CD4-positive, CD25-positive, alpha-beta regulatory T cell (primary cell): ENCODE data around the gene SORCS2. TPM values are rescaled to one million over a fixed set of nuclear protein-coding genes. Genes with fewer than 3 reads are reported as not detected.

Experiments used
- ATAC-seq, 2 donors: fragments of 150-1000 bp; cut with Tn5 transposase; one replicate each; pipeline ENCODE4 v1.10.0; 2021; ENCODE audit warnings: low read depth in 2 of 2, moderate number of reproducible peaks in 2 of 2, moderate library complexity in 1 of 2
- DNase-seq, 3 donors: peaks; one replicate each; pipeline versions ENCODE4 v3.0.0 to v3.0.0-alpha.2; 2012 to 2022; ENCODE audit warnings: mixed read lengths in 1 of 3
- H3K27ac ChIP-seq: one replicate; pipeline ENCODE4 v1.7.0; 2013; ENCODE audit warnings: mild to moderate bottlenecking, low read length; ENCODE audit not compliant: insufficient read depth, poor library complexity, severe bottlenecking
- H3K27me3 ChIP-seq: one replicate; pipeline ENCODE4 v1.7.0; 2013; ENCODE audit warnings: low read length; ENCODE audit not compliant: control insufficient read depth, insufficient read depth
- H3K36me3 ChIP-seq: one replicate; pipeline ENCODE4 v1.7.0; 2013; ENCODE audit warnings: mild to moderate bottlenecking, low read length, moderate library complexity; ENCODE audit not compliant: control insufficient read depth, insufficient read depth
- H3K4me1 ChIP-seq: 2 replicates; pipeline ENCODE4 v1.7.0; 2013; ENCODE audit warnings: mild to moderate bottlenecking, low read length; ENCODE audit not compliant: insufficient read depth, control insufficient read depth, poor library complexity, severe bottlenecking
- H3K4me3 ChIP-seq: one replicate; pipeline ENCODE4 v1.7.0; 2013; ENCODE audit warnings: low read depth, mild to moderate bottlenecking, low read length, moderate library complexity
- H3K9me3 ChIP-seq, 2 experiments: 1 replicate in 1 of 2; 2 replicates in 1 of 2; pipeline ENCODE4 v1.7.0; 2013; ENCODE audit warnings: low read length in 2 of 2, mild to moderate bottlenecking in 1 of 2, moderate library complexity in 1 of 2; ENCODE audit not compliant: control insufficient read depth in 2 of 2
- H3K27ac Mint-ChIP-seq, 3 donors: one replicate each; pipeline ENCODE4 v1.8.0; 2020 to 2022; ENCODE audit warnings: mild to moderate bottlenecking in 3 of 3, mixed read lengths in 3 of 3, moderate library complexity in 2 of 3
- H3K27me3 Mint-ChIP-seq: one replicate; pipeline ENCODE4 v1.8.0; 2022; ENCODE audit warnings: mild to moderate bottlenecking, mixed read lengths
- H3K36me3 Mint-ChIP-seq: one replicate; pipeline ENCODE4 v1.8.0; 2020; ENCODE audit warnings: mixed read lengths
- H3K4me1 Mint-ChIP-seq, 4 donors: one replicate each; pipeline ENCODE4 v1.8.0; 2020 to 2022; ENCODE audit warnings: mixed read lengths in 4 of 4, mild to moderate bottlenecking in 1 of 4
- H3K4me3 Mint-ChIP-seq, 4 donors: one replicate each; pipeline ENCODE4 v1.8.0; 2020 to 2022; ENCODE audit warnings: mild to moderate bottlenecking in 4 of 4, mixed read lengths in 4 of 4, moderate library complexity in 3 of 4
- H3K9me3 Mint-ChIP-seq, 7 donors: one replicate each; pipeline ENCODE4 v1.8.0; 2020 to 2022; ENCODE audit warnings: mixed read lengths in 7 of 7, mild to moderate bottlenecking in 3 of 7, moderate library complexity in 2 of 7
- polyA plus RNA-seq, 4 donors: library from polyadenylated mRNA; unstranded; fragments of 300-500 nt; fragmentation: Illumina TruSeq; gene quantifications; one replicate each; pipeline ENCODE4 v1.2.3, GENCODE V29; 2021
- total RNA-seq: library from RNA; stranded (reverse); gene quantifications from one replicate; pipeline ENCODE4 v1.2.3, GENCODE V29; 2022

SORCS2 gene
- total and polyA plus RNA-seq, 5 donors from 2014 or later, result not detected

- no peaks in the 10 kb centered on the region for H3K9me3 ChIP-seq
- Mint-ChIP-seq H3K9me3 (peaks cover 0 to 3% (median 0%) of the 10 kb centered on the region in 7 donors), H3K36me3 (no peaks in the 10 kb centered on the region), H3K27ac (no peak overlapping the region), H3K4me3 (no peak overlapping the region), H3K27me3 (no peaks in the 10 kb centered on the region), H3K4me1 (no peaks in the 10 kb centered on the region)
- ATAC-seq, result no peak
- no peak for DNase-seq
- H3K27me3 ChIP-seq, result peaks cover 2% of the 10 kb centered on the region
- H3K36me3 ChIP-seq, result no peaks in the 10 kb centered on the region
- H3K4me3 ChIP-seq, result no peak overlapping the region
- H3K4me1 ChIP-seq, result peaks cover under 1% of the 10 kb centered on the region
- no peak overlapping the region for H3K27ac ChIP-seq
Measured at GRCh38 chr4:7714176-7714575, 521.8 kb downstream of the SORCS2 start.

- peaks cover 0 to 3% (median 0%) of the 10 kb centered on the region in 7 donors for H3K9me3 Mint-ChIP-seq
- no peaks in the 10 kb centered on the region for H3K36me3 Mint-ChIP-seq
- no peak overlapping the region for H3K4me3 ChIP-seq
- no peaks in the 10 kb centered on the region for H3K27me3 Mint-ChIP-seq
- H3K27me3 ChIP-seq, result peaks cover 2% of the 10 kb centered on the region
- ATAC-seq (no peak), DNase-seq (no peak)
- H3K4me3 Mint-ChIP-seq, result no peak overlapping the region
- H3K4me1 ChIP-seq, result peaks cover 4% of the 10 kb centered on the region
- no peaks in the 10 kb centered on the region for H3K4me1 Mint-ChIP-seq
- H3K27ac Mint-ChIP-seq, result no peak overlapping the region
- no peaks in the 10 kb centered on the region for H3K36me3 ChIP-seq
- no peak overlapping the region for H3K27ac ChIP-seq
- H3K9me3 ChIP-seq, result no peaks in the 10 kb centered on the region
Measured at GRCh38 chr4:7714738-7715137, 522.4 kb downstream of the SORCS2 start.

GRCh38 chr4:7715271-7716009 lies 523.1 kb downstream of the SORCS2 start:
- H3K27me3 Mint-ChIP-seq, result peaks cover 4% of the 10 kb centered on the region
- H3K36me3 ChIP-seq, result no peaks in the 10 kb centered on the region
- no peaks in the 10 kb centered on the region for H3K9me3 ChIP-seq
- H3K36me3 Mint-ChIP-seq, result no peaks in the 10 kb centered on the region
- no peak overlapping the region for H3K4me3 Mint-ChIP-seq
- no peak overlapping the region for H3K4me3 ChIP-seq
- H3K4me1 Mint-ChIP-seq, result no peaks in the 10 kb centered on the region
- H3K9me3 Mint-ChIP-seq, result peaks cover 0 to 3% (median 0%) of the 10 kb centered on the region in 7 donors
- H3K27ac Mint-ChIP-seq, result peak overlapping the region in 1 of 3 donors; percentile 31
- H3K4me1 ChIP-seq, result peaks cover 4% of the 10 kb centered on the region
- H3K27me3 ChIP-seq, result peaks cover 2% of the 10 kb centered on the region
- no peak for DNase-seq
- no peak for ATAC-seq
- no peak overlapping the region for H3K27ac ChIP-seq

- Mint-ChIP-seq H3K4me3 (no peak overlapping the region), H3K36me3 (no peaks in the 10 kb centered on the region), H3K9me3 (peaks cover 0 to 3% (median 0%) of the 10 kb centered on the region in 7 donors), H3K27ac (no peak overlapping the region), H3K4me1 (no peaks in the 10 kb centered on the region), H3K27me3 (peaks cover 4% of the 10 kb centered on the region)
- Histone ChIP-seq H3K4me3 (no peak overlapping the region), H3K4me1 (peaks cover 4% of the 10 kb centered on the region), H3K27ac (no peak overlapping the region), H3K27me3 (peaks cover 2% of the 10 kb centered on the region), H3K9me3 (no peaks in the 10 kb centered on the region), H3K36me3 (no peaks in the 10 kb centered on the region)
- no peak for DNase-seq
- no peak for ATAC-seq
Measured at GRCh38 chr4:7716010-7716721, 523.8 kb downstream of the SORCS2 start.

GRCh38 chr4:7717161-7717560 lies 524.8 kb downstream of the SORCS2 start:
- Histone ChIP-seq H3K4me3 (no peak overlapping the region), H3K9me3 (no peaks in the 10 kb centered on the region), H3K27me3 (peaks cover 2% of the 10 kb centered on the region), H3K27ac (no peak overlapping the region), H3K36me3 (no peaks in the 10 kb centered on the region), H3K4me1 (peaks cover 4% of the 10 kb centered on the region)
- Mint-ChIP-seq H3K4me3 (no peak overlapping the region), H3K9me3 (peaks cover 0 to 3% (median 0%) of the 10 kb centered on the region in 7 donors), H3K27ac (no peak overlapping the region), H3K27me3 (peaks cover 9% of the 10 kb centered on the region), H3K4me1 (no peaks in the 10 kb centered on the region), H3K36me3 (no peaks in the 10 kb centered on the region)
- DNase-seq, result no peak
- ATAC-seq, result no peak

GRCh38 chr4:7717946-7718490 lies 525.7 kb downstream of the SORCS2 start:
- Histone ChIP-seq H3K27me3 (peaks cover 2% of the 10 kb centered on the region), H3K9me3 (no peaks in the 10 kb centered on the region), H3K4me1 (peaks cover 4% of the 10 kb centered on the region), H3K4me3 (no peak overlapping the region), H3K27ac (no peak overlapping the region), H3K36me3 (no peaks in the 10 kb centered on the region)
- Mint-ChIP-seq H3K36me3 (no peaks in the 10 kb centered on the region), H3K4me1 (peaks cover 0 to 3% (median 0%) of the 10 kb centered on the region in 4 donors), H3K4me3 (no peak overlapping the region), H3K27me3 (peaks cover 9% of the 10 kb centered on the region), H3K9me3 (peaks cover 0 to 3% (median 0%) of the 10 kb centered on the region in 7 donors), H3K27ac (no peak overlapping the region)
- no peak for ATAC-seq
- no peak for DNase-seq

- Histone ChIP-seq H3K9me3 (no peaks in the 10 kb centered on the region), H3K27ac (no peak overlapping the region), H3K36me3 (no peaks in the 10 kb centered on the region), H3K27me3 (peaks cover 2% of the 10 kb centered on the region), H3K4me1 (peaks cover 4% of the 10 kb centered on the region), H3K4me3 (no peak overlapping the region)
- Mint-ChIP-seq H3K36me3 (no peaks in the 10 kb centered on the region), H3K27me3 (peaks cover 9% of the 10 kb centered on the region), H3K4me1 (peaks cover 0 to 3% (median 0%) of the 10 kb centered on the region in 4 donors), H3K4me3 (no peak overlapping the region), H3K27ac (no peak overlapping the region), H3K9me3 (peaks cover 0 to 6% (median 1%) of the 10 kb centered on the region in 7 donors)
- DNase-seq (peak in 2 of 3 donors; percentile 20 to 36), ATAC-seq (no peak)
Measured at GRCh38 chr4:7719354-7720174, 527.2 kb downstream of the SORCS2 start.
